Measurements from ENCODE around the gene LRRC55.

The LRRC55 gene

GRCh38 chr11:57172031-57172430 is 9.7 kb upstream of the LRRC55 start:
- no peak overlapping the region for H3K27ac ChIP-seq
- TF ChIP-seq ZFX (IDR thresholded peaks at IDR 0.05) (no peak), CTCF (conservative IDR thresholded peaks at IDR 0.05) (no peak)

GRCh38 chr11:57174656-57175055 is 7.1 kb upstream of the LRRC55 start:
- TF ChIP-seq CTCF (conservative IDR thresholded peaks at IDR 0.05) (no peak), ZFX (IDR thresholded peaks at IDR 0.05) (no peak)
- H3K27ac ChIP-seq = no peak overlapping the region

GRCh38 chr11:57175478-57175877 is 6.3 kb upstream of the LRRC55 start:
- TF ChIP-seq CTCF (conservative IDR thresholded peaks at IDR 0.05) = no peak
- no peak for TF ChIP-seq ZFX (IDR thresholded peaks at IDR 0.05)
- no peak overlapping the region for H3K27ac ChIP-seq

- no peak overlapping the region for H3K27ac ChIP-seq
- no peak for TF ChIP-seq CTCF (conservative IDR thresholded peaks at IDR 0.05)
Measured at GRCh38 chr11:57178334-57178733, 3.4 kb upstream of the LRRC55 start.

- H3K27ac ChIP-seq = no peak overlapping the region
- TF ChIP-seq CTCF (conservative IDR thresholded peaks at IDR 0.05) = no peak
- no peak for TF ChIP-seq ZFX (IDR thresholded peaks at IDR 0.05)
Measured at GRCh38 chr11:57179681-57180080, 2.1 kb upstream of the LRRC55 start.

GRCh38 chr11:57180081-57180561 is 1.6 kb upstream of the LRRC55 start:
- TF ChIP-seq ZFX (IDR thresholded peaks at IDR 0.05) = no peak
- no peak for TF ChIP-seq CTCF (conservative IDR thresholded peaks at IDR 0.05)
- H3K27ac ChIP-seq = no peak overlapping the region

- no peak overlapping the region for H3K27ac ChIP-seq
- TF ChIP-seq CTCF (conservative IDR thresholded peaks at IDR 0.05) (no peak), ZFX (IDR thresholded peaks at IDR 0.05) (no peak)
Measured at GRCh38 chr11:57180964-57181363, 789 bp upstream of the LRRC55 start.
